Measurements from ENCODE around the gene EIF4B. TPM values are rescaled to one million over a fixed set of nuclear protein-coding genes. Genes with fewer than 3 reads are reported as not detected.
A peak's percentile ranks its signal among the peaks of the same experiment; 100 is the strongest.

Gene EIF4B
- total RNA-seq, 1 experiment from 2014 or later, result 834 TPM

DNA sequence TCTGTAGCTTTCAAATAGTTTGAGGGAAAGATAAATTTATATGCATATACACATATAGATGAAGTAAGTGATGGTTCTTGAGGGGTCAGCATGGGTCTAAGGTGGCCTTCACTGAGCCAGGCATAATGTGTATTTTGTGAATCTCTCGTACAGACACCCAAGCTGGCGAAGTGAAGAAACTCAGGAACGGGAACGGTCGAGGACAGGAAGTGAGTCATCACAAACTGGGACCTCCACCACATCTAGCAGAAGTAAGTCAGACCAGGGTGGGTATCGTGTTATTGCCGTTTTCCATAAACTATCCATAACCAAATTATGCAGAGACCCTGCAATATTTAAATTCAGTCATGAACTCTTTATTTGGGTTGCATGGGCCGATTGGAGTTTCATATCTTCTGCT, 28.2 kb downstream of the EIF4B start:
- DNase-seq (ENCODE audit: low read depth), result no peak

DNA sequence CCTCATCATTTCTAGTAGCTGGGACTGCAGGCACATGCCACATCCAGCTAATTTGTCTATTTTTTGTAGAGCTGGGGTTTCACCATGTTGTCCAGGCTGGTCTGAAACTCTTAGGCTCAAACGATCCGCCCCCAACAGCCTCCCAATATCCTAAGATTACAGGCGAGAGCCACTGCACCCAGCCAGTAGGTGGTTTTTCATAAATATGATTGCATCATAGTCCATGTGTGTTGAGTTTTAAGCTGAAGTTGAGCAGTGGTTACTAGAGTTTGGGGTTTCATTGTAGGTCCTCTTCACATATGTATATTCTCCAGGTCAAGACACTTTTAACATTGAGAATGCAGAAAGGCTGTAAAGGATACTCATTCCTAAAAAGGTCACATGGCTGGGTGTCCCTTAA, 30.5 kb downstream of the EIF4B start:
- no peak for DNase-seq (ENCODE audit: low read depth)
- in situ Hi-C loops (cut with HindIII; ENCODE audit: low pct_unique_long_range_greater_than_20kb, low sequenced_read_pairs), result no loop called here

More for the DNA sequence above, 28.2 kb downstream of the EIF4B start:
- in situ Hi-C loops (cut with HindIII; ENCODE audit: low pct_unique_long_range_greater_than_20kb, low sequenced_read_pairs), result no loop called here

DNA sequence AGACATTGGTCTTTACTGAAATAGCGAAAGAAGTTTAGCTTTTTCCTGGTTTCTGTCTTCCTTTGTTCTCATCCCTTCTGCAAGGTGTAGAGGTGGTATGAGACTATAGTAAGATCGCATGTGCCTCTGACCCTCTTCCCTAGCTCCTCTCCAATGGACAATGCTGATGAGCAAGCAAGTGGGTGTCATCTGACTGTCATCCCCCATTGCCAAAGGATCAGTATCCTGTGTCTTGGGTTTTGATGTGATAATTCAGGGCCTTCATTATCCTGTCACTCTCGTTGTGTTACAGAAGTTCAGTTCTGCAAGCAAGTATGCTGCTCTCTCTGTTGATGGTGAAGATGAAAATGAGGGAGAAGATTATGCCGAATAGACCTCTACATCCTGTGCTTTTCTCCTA, 33.6 kb downstream of the EIF4B start:
- DNase-seq (ENCODE audit: low read depth), result no peak
- in situ Hi-C loops (cut with HindIII; ENCODE audit: low pct_unique_long_range_greater_than_20kb, low sequenced_read_pairs), result no loop called here

DNA sequence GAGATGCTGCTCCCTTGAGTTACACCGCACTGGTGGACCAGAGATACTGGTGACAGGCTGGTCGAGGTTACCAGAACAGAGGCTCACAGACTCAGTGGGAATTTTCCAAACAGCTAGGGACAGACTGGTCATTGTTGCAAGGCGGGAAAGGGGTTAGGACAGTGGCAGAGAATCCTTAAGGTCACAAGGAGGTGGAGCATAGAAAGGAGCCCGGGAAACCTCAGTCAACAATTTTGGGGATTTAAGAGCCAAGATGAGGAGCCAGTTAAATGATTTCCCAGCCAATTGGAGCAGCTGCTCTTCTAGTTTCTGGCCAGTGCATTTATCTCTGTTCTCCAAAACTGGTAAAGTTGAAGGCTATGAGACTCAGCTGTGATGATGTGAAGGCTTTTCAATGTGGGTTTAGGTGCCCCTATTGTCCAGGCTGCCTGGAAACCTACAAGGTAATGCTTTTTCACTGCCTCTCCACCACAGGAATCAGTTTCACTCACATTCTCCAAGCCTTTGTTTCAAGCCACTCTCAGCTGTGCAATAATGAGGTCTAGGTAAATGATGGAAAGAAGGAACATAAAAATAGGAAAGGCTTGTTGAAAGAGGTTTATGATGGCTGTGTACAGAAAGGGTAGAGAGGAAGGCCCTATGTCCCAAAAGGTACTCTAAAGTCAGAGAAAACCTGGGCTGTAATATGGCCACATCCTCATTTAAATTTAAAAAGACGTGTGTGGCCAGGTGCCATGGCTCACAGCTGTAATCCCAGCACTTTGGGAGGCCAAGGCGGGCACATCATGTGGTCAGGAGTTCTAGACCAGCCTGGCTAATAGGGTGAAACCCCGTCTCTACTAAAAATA, 36.6 kb downstream of the EIF4B start:
- in situ Hi-C loops (cut with HindIII; ENCODE audit: low pct_unique_long_range_greater_than_20kb, low sequenced_read_pairs), result no loop called here
- DNase-seq (ENCODE audit: low read depth), result no peak

DNA sequence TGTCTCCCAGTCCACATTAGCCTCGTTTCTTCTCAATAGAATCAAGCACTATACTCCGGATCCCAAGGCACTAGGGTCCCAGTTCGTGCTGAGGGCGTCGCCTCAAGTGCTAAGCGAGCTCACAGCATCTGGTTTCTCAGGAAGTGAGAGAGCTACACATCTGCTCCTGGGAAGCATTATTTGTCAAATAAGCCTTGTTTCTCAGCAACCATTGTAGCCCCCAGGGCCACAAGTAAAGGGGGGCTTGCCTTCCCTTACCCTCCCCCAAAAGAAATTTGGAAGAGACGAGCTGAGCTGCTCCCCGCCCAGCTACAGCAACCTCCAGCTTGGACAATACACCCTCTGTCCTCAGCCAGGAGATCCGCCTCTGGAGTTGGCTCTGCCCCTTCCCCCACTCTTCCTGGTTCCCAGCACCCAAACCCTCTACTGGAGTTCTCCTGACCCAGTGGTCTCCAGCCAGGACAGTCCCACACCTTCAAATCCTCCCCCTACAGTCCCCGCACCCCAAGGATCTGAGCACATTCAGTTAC, 37.9 kb downstream of the EIF4B start:
- in situ Hi-C loops (cut with HindIII; ENCODE audit: low pct_unique_long_range_greater_than_20kb, low sequenced_read_pairs), result no loop called here
- no peak for DNase-seq (ENCODE audit: low read depth)

DNA sequence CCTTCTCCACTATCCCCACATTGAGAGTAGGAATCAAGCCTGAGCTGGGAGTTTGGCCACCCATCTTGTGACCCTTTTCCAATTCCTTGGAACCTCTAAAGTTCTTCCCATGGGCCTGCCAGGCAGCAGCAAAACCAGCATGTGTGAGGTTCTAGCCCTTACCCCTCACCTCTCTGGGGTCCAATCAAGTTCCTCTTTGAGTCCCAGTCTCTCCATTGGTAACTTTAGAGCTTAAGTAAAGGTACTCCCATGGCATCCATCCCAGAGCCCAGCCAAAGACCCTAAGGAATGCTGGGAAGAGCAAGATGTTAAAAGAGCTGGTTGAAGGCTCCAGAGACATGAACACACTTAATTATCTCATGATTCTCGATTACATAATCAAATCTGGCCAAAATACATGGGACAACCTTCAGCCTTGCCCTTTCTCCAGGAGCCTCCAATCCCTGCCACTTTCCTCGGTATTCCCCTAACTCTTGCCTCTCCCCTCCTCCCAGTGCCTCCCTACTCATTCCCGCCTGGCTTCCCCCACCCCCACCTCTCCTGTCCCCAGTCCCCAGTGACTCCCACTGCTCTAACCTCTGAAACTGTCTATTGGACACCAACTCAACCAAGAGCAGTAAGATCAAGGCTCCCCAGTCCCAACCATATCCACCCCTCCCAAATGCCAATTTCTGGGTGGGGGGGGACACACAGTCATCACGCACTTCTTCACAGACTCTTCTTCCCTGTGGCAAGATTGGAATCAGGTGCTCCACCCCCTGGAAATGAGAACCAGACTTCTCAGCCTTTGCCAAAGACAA, 38.8 kb downstream of the EIF4B start:
- DNase-seq (ENCODE audit: low read depth), result no peak
- in situ Hi-C loops (cut with HindIII; ENCODE audit: low pct_unique_long_range_greater_than_20kb, low sequenced_read_pairs), result no loop called here

DNA sequence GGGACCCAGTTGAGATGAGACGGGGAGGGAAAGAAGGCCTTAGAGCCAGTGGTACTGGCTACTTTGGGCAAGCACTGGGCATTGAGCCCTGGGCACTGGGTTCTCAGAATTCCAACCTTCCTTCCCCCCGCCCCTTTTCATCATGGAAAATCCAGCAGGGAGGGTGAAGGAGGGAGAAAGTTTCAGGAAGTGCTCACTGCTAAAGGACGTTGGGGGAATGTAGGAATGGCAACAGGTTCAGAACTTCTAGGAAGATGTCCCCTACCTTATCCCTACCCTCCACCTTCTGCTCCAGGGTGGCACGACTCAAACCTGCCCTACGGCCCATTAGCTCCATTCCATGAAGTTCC, 39.4 kb downstream of the EIF4B start:
- in situ Hi-C loops (cut with HindIII; ENCODE audit: low pct_unique_long_range_greater_than_20kb, low sequenced_read_pairs), result no loop called here
- no peak for DNase-seq (ENCODE audit: low read depth)

DNA sequence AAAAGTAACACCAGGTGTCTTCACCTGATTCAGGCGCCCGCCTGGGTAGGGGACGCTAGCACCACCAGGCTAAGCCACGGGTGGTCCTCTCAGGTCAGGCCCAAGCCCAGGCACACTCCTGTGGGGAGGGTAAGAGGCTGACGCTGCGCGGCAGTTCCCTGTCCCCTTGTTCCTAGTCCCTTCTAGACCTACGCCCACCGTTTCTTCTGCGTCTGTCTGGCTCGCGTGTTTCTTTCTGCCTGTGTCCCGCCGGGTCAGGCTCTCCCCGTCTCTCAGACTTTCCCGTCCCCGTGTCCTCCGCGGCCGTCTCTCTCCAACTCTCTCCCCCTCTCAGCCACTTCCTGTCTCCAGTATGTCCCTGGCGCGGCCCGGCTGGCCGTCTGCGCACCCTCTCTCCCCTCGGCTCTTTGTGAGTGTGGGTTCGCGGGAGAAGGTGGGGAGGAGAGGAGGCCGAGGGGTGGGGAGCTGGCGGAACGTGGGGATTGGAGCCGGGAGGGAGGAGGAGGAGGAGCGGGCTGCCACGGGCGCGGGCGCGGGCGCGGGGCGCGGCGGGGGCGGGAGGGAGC, 40.5 kb downstream of the EIF4B start:
- in situ Hi-C loops (cut with HindIII; ENCODE audit: low pct_unique_long_range_greater_than_20kb, low sequenced_read_pairs), result no loop called here
- peak; percentile 84 for DNase-seq (ENCODE audit: low read depth)

DNA sequence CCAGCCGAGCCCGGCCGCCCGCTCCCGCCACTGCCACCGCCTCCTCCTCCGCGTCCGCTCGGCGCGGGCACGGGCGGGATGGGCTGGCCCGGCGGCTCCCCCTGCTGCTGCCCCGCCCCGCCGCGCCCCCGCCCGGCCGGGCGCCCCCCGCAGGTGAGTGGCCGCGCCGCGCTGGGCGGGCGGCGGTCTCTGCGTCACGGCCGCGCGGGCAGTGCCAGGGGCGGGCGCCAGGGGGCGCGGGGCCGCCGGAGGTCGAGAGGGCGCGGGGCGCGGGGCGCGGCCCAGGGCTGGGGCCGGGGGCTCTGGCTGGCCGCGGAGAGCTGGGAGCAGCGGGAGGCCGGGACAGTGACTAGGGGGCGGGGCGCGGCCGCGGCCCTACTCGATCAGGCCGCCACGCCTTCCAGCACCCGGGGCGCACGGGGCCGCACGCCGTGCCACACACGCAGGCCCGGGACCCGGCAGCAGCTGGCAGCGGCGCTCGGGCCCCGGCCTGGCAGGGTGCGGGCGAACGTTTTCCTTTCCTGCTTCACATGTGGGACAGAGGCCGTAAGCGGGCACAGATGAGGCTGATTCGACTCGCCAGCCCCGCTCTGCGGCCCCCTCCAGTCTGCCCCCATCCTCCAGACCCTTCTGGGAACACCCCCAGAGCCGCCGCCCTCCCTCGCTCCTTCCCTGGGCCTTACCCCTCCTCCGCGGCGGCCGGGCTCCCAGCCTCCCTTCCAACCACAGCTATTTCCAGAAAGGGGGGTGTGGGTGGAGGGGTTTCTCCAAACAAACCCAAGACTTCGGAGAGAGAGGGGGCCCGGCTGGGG, 41.2 kb downstream of the EIF4B start:
- DNase-seq (ENCODE audit: low read depth), result peak; percentile 70
- in situ Hi-C loops (cut with HindIII; ENCODE audit: low pct_unique_long_range_greater_than_20kb, low sequenced_read_pairs), result no loop called here

DNA sequence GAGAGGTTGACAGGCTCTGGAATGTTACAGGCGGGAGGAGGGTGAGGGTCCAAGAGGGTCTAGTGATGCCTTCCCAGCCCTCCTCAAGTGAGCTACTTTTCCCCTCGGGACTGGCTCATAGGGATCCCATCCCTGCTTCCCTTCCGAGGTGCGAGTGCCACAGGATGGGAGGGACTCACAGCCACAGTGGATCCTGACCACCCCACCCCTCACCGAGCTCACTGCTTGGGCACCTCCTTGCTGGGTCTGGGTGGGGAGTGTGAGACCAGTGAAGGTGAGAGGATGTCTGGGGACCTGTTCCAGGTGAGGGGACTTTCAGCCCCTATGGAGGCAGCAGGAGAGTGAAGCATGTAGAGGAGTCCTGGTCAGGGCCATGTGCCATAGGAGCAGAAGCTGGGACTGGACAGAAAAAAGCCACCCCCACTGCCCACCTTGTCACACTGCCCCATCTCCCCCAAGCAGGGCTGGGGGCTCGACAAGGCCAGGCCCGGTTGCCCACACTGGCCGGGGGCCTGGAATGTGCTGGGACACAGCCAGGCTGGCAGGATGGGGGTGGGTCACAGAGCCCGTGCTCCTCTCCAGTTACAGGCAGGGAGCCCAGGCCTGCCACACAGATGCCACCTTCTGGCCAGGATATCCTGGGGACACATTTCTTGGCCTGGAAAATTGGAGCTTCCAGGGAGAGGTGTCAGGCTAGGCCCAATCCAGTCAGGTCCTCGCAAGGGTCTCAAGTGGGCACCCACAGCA, 42.0 kb downstream of the EIF4B start:
- peak; percentile 78 for DNase-seq (ENCODE audit: low read depth)

DNA sequence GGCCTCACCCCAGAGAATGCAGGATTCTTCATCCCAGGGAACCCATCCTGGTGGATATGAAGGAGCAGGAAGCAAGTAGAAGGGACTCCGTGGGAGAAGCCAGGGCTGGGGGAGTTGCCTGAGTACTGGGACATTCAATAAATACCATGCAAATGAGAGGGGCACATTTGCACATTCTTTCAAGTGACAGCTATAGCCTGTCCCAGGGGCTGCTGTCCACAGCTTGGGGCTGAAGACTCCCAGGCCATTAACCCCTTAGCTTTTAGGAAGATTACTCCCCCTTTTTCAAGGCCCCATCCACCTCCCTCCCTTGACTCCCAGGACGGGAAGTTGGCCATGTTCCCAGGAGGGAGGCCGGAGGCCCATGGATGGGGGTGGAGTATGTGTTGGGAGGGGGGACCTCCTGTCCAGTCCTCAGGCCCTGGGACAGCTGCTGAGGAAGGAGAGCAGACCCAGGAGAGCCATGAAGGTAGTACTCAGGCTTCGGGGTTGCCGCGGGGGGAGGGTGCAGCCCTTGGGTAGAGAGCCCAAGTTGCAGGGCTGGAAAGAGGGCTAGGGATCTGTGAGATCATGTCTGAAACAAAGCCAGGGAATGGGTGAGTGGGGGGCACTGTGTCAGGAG, 42.6 kb downstream of the EIF4B start:
- in situ Hi-C loops (cut with HindIII; ENCODE audit: low pct_unique_long_range_greater_than_20kb, low sequenced_read_pairs), result no loop called here
- no peak for DNase-seq (ENCODE audit: low read depth)

More for the DNA sequence above, 42.0 kb downstream of the EIF4B start:
- in situ Hi-C loops (cut with HindIII; ENCODE audit: low pct_unique_long_range_greater_than_20kb, low sequenced_read_pairs), result no loop called here

DNA sequence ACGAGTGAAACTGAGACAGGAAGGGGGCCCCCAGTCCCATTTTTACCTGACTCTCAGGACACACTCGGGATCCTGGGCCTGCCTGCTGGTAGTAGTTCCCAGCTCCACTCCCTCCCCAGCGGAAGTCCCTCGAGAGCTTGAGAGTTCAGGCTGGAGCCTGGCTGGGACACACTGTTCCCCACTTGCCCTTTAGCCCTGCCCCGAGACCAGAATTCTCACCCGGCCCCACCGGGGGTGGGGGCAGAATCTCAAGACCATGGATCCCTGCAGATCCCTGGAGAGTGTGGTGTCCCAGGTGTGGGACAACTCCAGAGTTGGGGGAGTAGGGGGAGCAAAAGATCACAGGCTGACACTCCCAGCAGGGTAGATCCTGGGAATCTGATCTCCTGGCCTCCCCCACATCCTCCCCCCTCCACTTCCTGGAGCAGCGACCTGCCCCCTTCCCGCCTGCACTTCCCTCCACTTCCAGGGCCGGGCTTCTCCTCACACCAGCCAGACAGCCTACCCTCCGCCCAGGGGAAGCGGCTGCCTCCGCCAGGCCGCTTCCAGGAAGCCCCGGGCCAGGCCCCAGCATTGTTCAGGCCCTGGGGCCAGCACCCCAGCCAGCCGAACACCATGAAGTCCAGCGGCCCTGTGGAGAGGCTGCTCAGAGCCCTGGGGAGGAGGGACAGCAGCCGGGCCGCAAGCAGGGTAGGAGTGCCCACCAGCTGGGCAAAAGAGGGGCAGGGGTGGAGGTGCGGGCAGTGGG, 43.5 kb downstream of the EIF4B start, which contains the start of gene TNS2:
Gene TNS2 (plus strand): TSS at position 495 of the 748 bp plus-strand sequence. CDS start 121 bp downstream, at position 616.
- in situ Hi-C loops (cut with HindIII; ENCODE audit: low pct_unique_long_range_greater_than_20kb, low sequenced_read_pairs), result no loop called here
- no peak for DNase-seq (ENCODE audit: low read depth)

DNA sequence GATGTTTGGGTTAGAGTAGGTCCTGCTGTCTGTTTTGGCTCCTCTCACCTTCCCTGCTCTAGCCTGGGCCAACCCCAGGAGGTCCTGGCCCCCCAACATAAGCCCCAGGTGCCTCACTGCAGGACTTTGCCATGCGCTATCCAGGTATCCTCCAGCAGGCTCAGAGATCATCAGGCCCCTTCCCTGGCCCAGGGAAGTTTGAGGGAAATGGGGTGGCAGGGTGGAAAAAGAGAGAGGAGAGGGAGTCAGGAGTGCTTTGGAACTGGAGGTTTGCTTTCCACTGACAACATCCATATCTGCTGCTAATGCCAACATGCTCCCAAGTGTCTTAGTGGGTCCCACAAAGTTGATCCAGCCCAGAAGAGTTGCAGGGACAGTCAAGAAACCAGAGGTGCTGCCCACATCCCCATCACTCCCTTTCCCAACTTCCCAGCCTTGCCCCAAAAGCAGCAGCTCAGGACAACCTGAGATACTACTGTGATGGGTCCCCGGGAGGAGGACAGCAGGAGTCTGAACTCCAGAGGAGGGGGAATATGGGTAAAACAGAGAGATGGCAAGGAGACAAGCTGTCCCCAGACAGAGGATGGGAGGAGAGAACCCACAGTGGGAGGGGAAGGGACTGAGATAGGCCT, 44.3 kb downstream of the EIF4B start:
- in situ Hi-C loops (cut with HindIII; ENCODE audit: low pct_unique_long_range_greater_than_20kb, low sequenced_read_pairs), result no loop called here
- DNase-seq (ENCODE audit: low read depth), result no peak

DNA sequence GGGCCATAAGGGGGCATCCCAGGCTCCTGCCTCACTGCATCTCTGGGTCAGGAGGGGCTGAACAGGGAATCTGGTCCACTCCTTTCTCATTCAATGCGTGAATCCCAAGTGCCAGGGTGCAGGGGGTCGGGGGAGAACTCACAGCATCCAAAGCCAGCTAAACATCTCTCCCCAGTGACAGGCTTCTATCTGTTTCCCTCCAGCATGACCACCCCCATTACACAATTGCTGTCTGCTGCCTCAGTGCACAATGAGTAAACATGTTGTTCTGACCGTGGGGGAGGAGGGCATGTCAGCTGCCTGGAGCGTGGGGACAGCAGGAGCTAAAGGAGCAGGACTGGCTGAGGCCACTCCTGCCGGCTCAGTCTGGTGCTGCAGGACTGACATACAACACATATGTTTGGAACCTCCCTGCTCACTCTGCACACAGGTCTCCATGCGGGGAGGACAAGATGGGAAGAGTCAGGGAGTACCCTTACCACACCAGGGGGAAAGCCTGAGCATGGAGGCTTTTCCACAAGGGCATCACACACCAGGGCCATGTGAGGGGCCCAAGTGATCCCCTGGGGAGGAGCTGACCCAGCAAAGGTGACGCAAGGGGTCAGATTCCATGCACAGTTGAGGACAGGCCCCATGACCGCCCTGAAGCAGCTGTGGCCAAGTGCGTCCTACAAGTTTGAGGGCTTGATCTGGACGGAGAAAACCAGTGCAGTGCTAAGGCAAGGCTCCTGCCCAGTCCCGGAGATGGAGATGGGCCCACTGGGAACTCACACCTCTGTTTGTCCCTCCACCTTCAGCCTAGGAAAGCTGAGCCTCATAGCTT, 45.0 kb downstream of the EIF4B start:
- peak; percentile 50 for DNase-seq (ENCODE audit: low read depth)
- in situ Hi-C loops (cut with HindIII; ENCODE audit: low pct_unique_long_range_greater_than_20kb, low sequenced_read_pairs), result no loop called here

DNA sequence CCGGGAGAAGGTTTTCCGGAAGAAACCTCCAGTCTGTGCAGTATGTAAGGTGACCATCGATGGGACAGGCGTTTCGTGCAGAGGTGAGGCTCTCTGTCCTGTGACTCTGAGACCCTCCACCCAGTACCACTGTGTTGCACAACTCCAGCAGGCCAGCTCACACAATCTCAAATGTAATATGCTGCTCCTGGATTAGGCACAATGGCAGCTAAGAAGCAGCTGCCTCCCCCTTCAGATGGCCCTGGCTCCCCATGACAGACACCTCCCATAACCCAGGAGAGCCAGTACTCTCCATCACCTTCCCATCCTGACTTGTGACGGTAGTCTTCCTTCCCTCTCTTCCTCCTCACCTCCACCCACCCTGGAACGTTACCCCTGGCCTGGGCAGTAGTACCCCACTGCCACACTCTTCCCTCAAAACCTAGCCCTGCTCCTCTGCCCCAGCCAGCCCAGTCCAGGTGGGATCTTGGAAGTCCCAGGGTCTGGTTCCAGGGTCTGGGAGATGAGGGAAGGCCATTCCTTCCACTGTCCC, 45.7 kb downstream of the EIF4B start:
- in situ Hi-C loops (cut with HindIII; ENCODE audit: low pct_unique_long_range_greater_than_20kb, low sequenced_read_pairs), result no loop called here
- no peak for DNase-seq (ENCODE audit: low read depth)
